Bronchial epithelial cell (primary cell): ENCODE data around the gene SEL1L. TPM values are rescaled to one million over a fixed set of nuclear protein-coding genes. Genes with fewer than 3 reads are reported as not detected.

Experiments
- DNase-seq: peaks from one replicate; pipeline ENCODE4 v3.0.0-alpha.2; 2010; ENCODE audit warnings: low read depth
- FAIRE-seq: peaks from 2 replicates; lab custom pipeline; 2011; peaks lifted over from hg19 to GRCh38; lab: Jason Lieb, UNC
- H3K27me3 ChIP-seq: 2 replicates; pipeline ENCODE4 v1.5.1; 2011; ENCODE audit warnings: low read length; ENCODE audit not compliant: control insufficient read depth, insufficient read depth
- H3K36me3 ChIP-seq: 2 replicates; pipeline ENCODE4 v1.5.1; 2011; ENCODE audit warnings: low read length; ENCODE audit not compliant: control insufficient read depth, insufficient read depth
- H3K4me3 ChIP-seq: 2 replicates; pipeline ENCODE4 v1.5.1; 2011; ENCODE audit warnings: mild to moderate bottlenecking, low read depth, low read length, control low read depth
- CTCF ChIP-seq: IDR thresholded peaks from 2 replicates; pipeline ENCODE4 v1.5.1; 2011; ENCODE audit warnings: mild to moderate bottlenecking, moderate library complexity, low read length, control low read depth, inconsistent platforms; ENCODE audit not compliant: insufficient read depth, severe bottlenecking
- total RNA-seq: library from RNA; depleted of rRNA; stranded (reverse); fragments of >200 nt; gene quantifications from 2 replicates; pipeline ENCODE4 v1.2.1, GENCODE V29; 2014

The SEL1L gene
- total RNA-seq, 1 donor from 2014 or later, result 128 TPM

- no peak for DNase-seq
- no peak for TF ChIP-seq CTCF
- no peak for FAIRE-seq
Measured at GRCh38 chr14:81506487-81506886, 27.2 kb downstream of the SEL1L start.

DNA sequence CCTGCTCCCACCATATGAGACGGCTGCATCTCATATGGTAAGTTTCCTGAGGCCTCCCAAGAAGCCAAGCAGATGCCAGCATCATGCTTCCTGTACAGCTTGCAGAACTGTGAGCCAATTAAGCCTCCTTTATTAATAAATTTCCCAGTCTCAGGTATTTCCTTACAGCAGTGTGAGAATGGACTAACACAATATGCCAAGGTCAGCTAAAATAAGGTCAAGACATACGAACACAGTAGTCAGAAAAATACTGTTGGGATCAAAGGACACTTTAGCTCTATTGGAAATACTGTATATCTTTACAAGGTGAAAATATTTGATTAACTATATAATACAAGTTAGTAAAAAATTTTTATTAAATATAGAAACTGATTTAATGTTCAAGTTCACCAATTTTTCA lies 28.8 kb downstream of the SEL1L start:
- DNase-seq (no peak), FAIRE-seq (no peak)
- H3K27me3 ChIP-seq, result no peaks in the 10 kb centered on the region
- TF ChIP-seq CTCF, result no peak
- H3K4me3 ChIP-seq, result no peak overlapping the region
- H3K36me3 ChIP-seq, result peaks cover 7% of the 10 kb centered on the region

More at GRCh38 chr14:81506487-81506886, 27.2 kb downstream of the SEL1L start:
- H3K4me3 ChIP-seq, result no peak overlapping the region
- peaks cover 5% of the 10 kb centered on the region for H3K36me3 ChIP-seq
- H3K27me3 ChIP-seq, result no peaks in the 10 kb centered on the region

DNA sequence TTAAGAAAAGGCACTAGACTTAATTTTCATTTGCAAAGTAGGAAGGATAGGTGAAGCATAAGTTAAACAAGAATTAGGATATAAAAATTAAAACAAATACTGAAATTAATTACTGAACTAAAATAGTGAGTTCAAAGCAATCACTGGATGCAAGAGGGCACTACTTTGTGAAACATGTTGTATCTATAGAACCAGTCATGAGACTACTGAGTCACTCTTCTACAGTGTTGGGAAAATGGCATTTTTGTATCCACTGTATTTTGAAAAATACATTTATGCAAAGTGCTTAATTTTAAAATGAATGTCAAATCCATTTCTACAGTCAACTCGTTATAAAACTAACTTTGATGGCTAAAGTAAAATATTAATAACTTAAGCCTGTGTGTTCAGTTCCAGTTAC lies 47.9 kb downstream of the SEL1L start:
- DNase-seq (no peak), FAIRE-seq (no peak)
- H3K4me3 ChIP-seq, result no peak overlapping the region
- no peaks in the 10 kb centered on the region for H3K27me3 ChIP-seq
- no peak for TF ChIP-seq CTCF
- peaks cover 19% of the 10 kb centered on the region for H3K36me3 ChIP-seq

GRCh38 chr14:81485372-81485771 lies 48.3 kb downstream of the SEL1L start:
- no peak for DNase-seq
- no peak for TF ChIP-seq CTCF
- no peak for FAIRE-seq
- H3K36me3 ChIP-seq, result peaks cover 21% of the 10 kb centered on the region
- H3K4me3 ChIP-seq, result no peak overlapping the region
- H3K27me3 ChIP-seq, result no peaks in the 10 kb centered on the region

DNA sequence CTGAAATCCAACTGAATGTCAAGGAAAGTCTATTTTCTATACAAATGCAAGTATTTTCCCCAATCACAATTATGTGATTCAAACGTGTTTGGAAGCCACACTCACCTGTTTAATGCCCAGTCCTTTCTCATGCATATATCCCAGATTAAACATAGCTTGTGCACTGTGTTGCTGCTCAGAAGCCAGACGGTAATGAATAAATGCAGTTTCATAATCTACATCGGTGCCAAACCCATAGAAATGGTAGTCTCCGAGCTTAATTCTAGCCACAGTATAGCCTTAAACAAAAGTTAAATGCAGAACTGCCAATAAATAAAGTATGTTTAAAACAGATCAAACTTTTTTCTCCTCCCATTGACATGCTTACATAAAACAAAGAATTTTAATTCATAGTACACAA lies 49.5 kb downstream of the SEL1L start:
- Histone ChIP-seq H3K27me3 (no peaks in the 10 kb centered on the region), H3K36me3 (peaks cover 23% of the 10 kb centered on the region), H3K4me3 (no peak overlapping the region)
- no peak for FAIRE-seq
- TF ChIP-seq CTCF, result no peak
- no peak for DNase-seq

GRCh38 chr14:81480741-81481140 lies 52.9 kb downstream of the SEL1L start:
- TF ChIP-seq CTCF, result no peak
- peaks cover 18% of the 10 kb centered on the region for H3K36me3 ChIP-seq

More at GRCh38 chr14:81480741-81481140, 52.9 kb downstream of the SEL1L start:
- H3K27me3 ChIP-seq, result no peaks in the 10 kb centered on the region
- H3K4me3 ChIP-seq, result no peak overlapping the region
- FAIRE-seq, result no peak
- DNase-seq, result no peak
